Spleen (tissue), 11 donors: Measurements from ENCODE around the gene KIF12. TPM values are rescaled to one million over a fixed set of nuclear protein-coding genes. Genes with fewer than 3 reads are reported as not detected.
A peak's percentile ranks its signal among the peaks of the same experiment; 100 is the strongest.

Source experiments
- DNase-seq: peaks from one replicate; pipeline ENCODE4 v3.0.0-alpha.2; 2020
- H3K27ac ChIP-seq, 8 donors: fragments of 200-600 bp; sonication (generic) in 7 of 8; 1 replicate in 4 of 8; 2 replicates in 4 of 8; pipeline versions ENCODE4 v1.5.0 to v1.8.0; 2016 to 2021; ENCODE audit warnings: inconsistent platforms in 4 of 8, mild to moderate bottlenecking in 4 of 8, moderate library complexity in 1 of 8
- H3K27me3 ChIP-seq, 7 donors: fragments of 200-600 bp; sonication (generic) in 6 of 7; replicated peaks in 1 of 7; 1 replicate in 4 of 7; 2 replicates in 3 of 7; pipeline versions ENCODE4 v1.5.0 to v1.8.0; 2016 to 2021; ENCODE audit warnings: inconsistent platforms in 3 of 7, mild to moderate bottlenecking in 1 of 7
- H3K36me3 ChIP-seq, 6 donors: fragments of 200-600 bp; sonication (generic) in 5 of 6; 1 replicate in 4 of 6; 2 replicates in 2 of 6; pipeline versions ENCODE4 v1.5.0 to v1.8.0; 2016 to 2021; ENCODE audit warnings: inconsistent platforms in 2 of 6
- H3K4me1 ChIP-seq, 6 donors: fragments of 200-600 bp; sonication (generic) in 5 of 6; 1 replicate in 3 of 6; 2 replicates in 3 of 6; pipeline versions ENCODE4 v1.5.0 to v1.8.0; 2016 to 2021; ENCODE audit warnings: inconsistent platforms in 3 of 6
- H3K4me3 ChIP-seq, 8 donors: fragments of 200-600 bp; sonication (generic) in 7 of 8; 1 replicate in 4 of 8; 2 replicates in 4 of 8; pipeline versions ENCODE4 v1.5.0 to v1.8.0; 2016 to 2021; ENCODE audit warnings: inconsistent platforms in 4 of 8, mild to moderate bottlenecking in 4 of 8, moderate library complexity in 2 of 8
- H3K9me3 ChIP-seq, 8 donors: fragments of 200-600 bp; sonication (generic) in 7 of 8; 1 replicate in 4 of 8; 2 replicates in 4 of 8; pipeline versions ENCODE4 v1.5.0 to v1.8.0; 2016 to 2021; ENCODE audit warnings: inconsistent platforms in 4 of 8
- POLR2A ChIP-seq, 3 donors: fragments of 450-650 bp; IDR thresholded peaks; one replicate each; pipeline ENCODE4 v1.5.1; 2017; ENCODE audit warnings: antibody characterized with exemption in 3 of 3, mild to moderate bottlenecking in 1 of 3
- POLR2AphosphoS5 ChIP-seq, 3 donors: sonication (generic); formaldehyde crosslinking; IDR thresholded peaks; one replicate each; pipeline ENCODE4 v1.5.1; 2017; ENCODE audit warnings: antibody characterized with exemption in 3 of 3
- WGBS, 5 donors: extraction: QIAGEN DNeasy Blood & Tissue Kit in 3 of 5; methylation state at CpG; one replicate each; pipeline versions ENCODE4 v1.1.5 to v1.1.7; 2013 to 2018; 5-methylcytosine and 5-hydroxymethylcytosine counted together
- intact Hi-C: fragments of 100-400 bp; cut with DNase I; formaldehyde crosslinking; loops from one replicate; pipeline ENCODE4 v1.15.0; 2023; ENCODE audit warnings: low total_unique reads
- polyA plus RNA-seq, 3 donors: library from polyadenylated mRNA; stranded (reverse); fragments of 200-250 nt; gene quantifications; one replicate each; pipeline ENCODE4 v1.2.1, GENCODE V29; 2013
- total RNA-seq, 7 donors: library from RNA; depleted of rRNA in 3 of 7; stranded (reverse); fragments of >200 nt in 3 of 7; fragmentation: NEBNext Ultra II Directional in 4 of 7; extraction: Animal tissue kit (Norgen Biotek cat#: 25700) in 4 of 7; gene quantifications; one replicate each; pipeline versions ENCODE4 v1.1.0 to v1.2.1, GENCODE V29; 2016 to 2021
- TF ChIP-seq, protein P1 (sequence below), 11 experiments: fragments of 200-600 bp in 7 of 11; fragments of 450-650 bp in 4 of 11; sonication (generic) in 4 of 11; IDR thresholded peaks in 8 of 11; conservative IDR thresholded peaks in 3 of 11; 1 replicate in 7 of 11; 2 replicates in 4 of 11; pipeline versions ENCODE4 v1.4.0 to v1.8.0; 2016 to 2021; ENCODE audit warnings: antibody characterized with exemption in 11 of 11, inconsistent platforms in 4 of 11, mild to moderate bottlenecking in 1 of 11
- donor health status: healthy with polysubstance abuse.
- donor health status: DM: no; HTN: no; CAD: no; lungs with moderate emphysema.
- donor health status: DM: no; HTN: no; CAD: no.
- donor health status: Bipolar disorder and iron deficiency.
- donor health status: healthy.
- donor health status: DM: no; HTN: no; CAD: no.
- donor health status: DM: yes; HTN: yes; CAD: no.

KIF12 gene
- total and polyA plus RNA-seq, 10 donors = 0.20 to 1.5 (median 0.26) TPM; not detected in 5

DNA sequence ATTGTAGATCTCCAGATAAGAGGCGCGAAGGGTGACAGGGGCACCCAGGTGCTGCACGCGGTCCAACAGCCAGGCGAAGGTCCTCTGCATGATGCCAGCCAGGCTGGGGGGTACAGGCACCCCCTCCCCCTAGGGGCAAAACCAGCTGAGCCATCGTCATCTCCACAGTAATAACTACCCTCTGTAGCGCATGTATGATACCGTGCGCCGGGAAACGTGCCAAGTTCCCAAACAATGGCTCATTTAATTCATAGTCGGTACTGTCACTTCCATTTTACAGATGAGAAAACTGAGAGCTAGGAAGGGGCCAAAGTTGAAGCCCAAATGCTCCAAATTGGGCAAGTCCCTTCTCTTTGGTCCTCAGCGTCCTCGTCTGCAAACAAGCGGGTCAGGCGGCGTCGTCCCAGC lies 1.5 kb downstream of the KIF12 start:
- Histone ChIP-seq H3K27ac (no peak overlapping the region), H3K9me3 (peaks cover 0 to 12% (median 9%) of the 10 kb centered on the region in 8 donors), H3K36me3 (no peaks in the 10 kb centered on the region), H3K4me3 (peak overlapping the region in 7 of 8 donors; percentile 30 to 69 (median 40)), H3K4me1 (peaks cover 0 to 32% (median 16%) of the 10 kb centered on the region in 6 donors), H3K27me3 (peaks cover 0 to 68% (median 21%) of the 10 kb centered on the region in 7 donors)
- TF ChIP-seq, protein P1, sequence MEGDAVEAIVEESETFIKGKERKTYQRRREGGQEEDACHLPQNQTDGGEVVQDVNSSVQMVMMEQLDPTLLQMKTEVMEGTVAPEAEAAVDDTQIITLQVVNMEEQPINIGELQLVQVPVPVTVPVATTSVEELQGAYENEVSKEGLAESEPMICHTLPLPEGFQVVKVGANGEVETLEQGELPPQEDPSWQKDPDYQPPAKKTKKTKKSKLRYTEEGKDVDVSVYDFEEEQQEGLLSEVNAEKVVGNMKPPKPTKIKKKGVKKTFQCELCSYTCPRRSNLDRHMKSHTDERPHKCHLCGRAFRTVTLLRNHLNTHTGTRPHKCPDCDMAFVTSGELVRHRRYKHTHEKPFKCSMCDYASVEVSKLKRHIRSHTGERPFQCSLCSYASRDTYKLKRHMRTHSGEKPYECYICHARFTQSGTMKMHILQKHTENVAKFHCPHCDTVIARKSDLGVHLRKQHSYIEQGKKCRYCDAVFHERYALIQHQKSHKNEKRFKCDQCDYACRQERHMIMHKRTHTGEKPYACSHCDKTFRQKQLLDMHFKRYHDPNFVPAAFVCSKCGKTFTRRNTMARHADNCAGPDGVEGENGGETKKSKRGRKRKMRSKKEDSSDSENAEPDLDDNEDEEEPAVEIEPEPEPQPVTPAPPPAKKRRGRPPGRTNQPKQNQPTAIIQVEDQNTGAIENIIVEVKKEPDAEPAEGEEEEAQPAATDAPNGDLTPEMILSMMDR (IDR thresholded peaks at IDR 0.05 in 8 of 11, conservative IDR thresholded peaks at IDR 0.05 in 3 of 11) = no peak
- TF ChIP-seq POLR2AphosphoS5 (IDR thresholded peaks at IDR 0.05) (no peak), POLR2A (IDR thresholded peaks at IDR 0.05) (no peak)
- 26 to 37% (median 33%) methylated on average over 14 to 18 of the region's 18 CpGs for WGBS, 5 donors
- intact Hi-C loops = no loop called here
- DNase-seq = peak; percentile 50

DNA sequence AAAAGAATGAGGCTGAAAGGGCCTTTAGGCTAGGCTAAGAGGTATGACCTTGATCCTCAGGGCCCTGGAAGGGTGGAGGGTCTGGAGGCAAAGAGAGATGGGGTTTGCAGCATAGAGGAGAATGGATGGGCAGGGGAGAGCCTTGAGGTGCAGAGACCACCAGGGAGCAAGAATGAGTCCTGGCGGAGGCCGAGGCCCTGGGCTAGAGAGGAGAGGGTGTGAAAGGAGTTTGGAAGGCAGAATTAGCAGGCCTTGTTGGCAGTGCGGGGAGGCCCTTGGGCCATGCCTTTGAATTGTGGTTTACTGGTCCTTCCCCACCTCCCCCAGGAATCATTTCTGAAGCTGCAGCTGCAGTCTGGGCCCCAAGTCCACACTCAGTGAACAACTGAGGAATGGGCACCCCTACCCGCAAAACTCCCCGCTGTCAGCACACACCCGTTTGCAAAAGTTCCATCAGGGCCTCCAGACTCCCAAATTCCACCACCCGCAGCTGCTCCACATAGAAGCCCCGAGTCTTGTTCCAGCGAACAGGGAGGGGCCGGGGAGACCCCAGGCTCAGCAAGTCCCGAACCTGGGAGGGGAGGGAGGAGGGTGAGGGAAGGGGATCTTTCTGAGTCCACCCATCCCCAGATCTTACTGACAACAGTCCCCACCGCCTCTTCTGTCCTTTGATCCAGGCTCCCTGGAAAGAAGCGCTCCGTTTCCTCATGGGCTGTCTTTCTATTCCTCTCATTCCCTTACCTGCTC lies 2.1 kb downstream of the KIF12 start:
- DNase-seq = peak; percentile 43
- TF ChIP-seq POLR2A (IDR thresholded peaks at IDR 0.05) (no peak), POLR2AphosphoS5 (IDR thresholded peaks at IDR 0.05) (no peak)
- TF ChIP-seq, protein P1 (IDR thresholded peaks at IDR 0.05 in 8 of 11, conservative IDR thresholded peaks at IDR 0.05 in 3 of 11) = no peak
- peaks cover 0 to 68% (median 21%) of the 10 kb centered on the region in 7 donors for H3K27me3 ChIP-seq
- peaks cover 0 to 32% (median 16%) of the 10 kb centered on the region in 6 donors for H3K4me1 ChIP-seq
- H3K27ac ChIP-seq = no peak overlapping the region
- H3K4me3 ChIP-seq = peak overlapping the region in 1 of 8 donors; percentile 69
- no peaks in the 10 kb centered on the region for H3K36me3 ChIP-seq
- intact Hi-C loops = no loop called here
- H3K9me3 ChIP-seq = peaks cover 0 to 6% (median 3%) of the 10 kb centered on the region in 8 donors
- 66 to 77% (median 73%) methylated on average over 14 of the region's 14 CpGs for WGBS, 5 donors

DNA sequence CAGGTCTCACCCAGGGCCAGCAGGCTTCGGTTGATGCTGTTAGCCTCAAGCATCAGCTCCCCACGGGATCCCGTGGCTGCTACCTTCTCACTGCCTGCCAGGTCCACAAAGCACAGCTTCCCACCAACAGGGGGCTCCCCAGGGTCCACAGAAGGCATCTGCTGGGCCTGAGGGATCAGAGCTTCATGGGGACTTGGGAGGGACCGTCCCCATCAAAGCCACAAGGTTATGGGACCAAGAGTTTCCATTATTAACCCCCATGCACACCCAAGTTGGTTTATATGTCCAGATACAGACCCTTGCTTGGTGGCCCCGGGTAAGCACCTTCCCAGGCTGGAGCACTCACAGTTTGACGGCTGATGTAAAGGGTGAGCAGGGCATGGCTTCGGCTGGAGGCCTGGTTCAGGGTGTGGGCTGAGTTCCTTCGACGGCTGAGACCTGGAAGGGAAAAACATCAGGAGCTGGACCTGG lies 3.0 kb downstream of the KIF12 start:
- peak; percentile 49 for DNase-seq
- intact Hi-C loops = no loop called here
- H3K4me1 ChIP-seq = peaks cover 0 to 32% (median 16%) of the 10 kb centered on the region in 6 donors
- H3K27me3 ChIP-seq = peaks cover 0 to 68% (median 21%) of the 10 kb centered on the region in 7 donors
- H3K9me3 ChIP-seq = no peaks in the 10 kb centered on the region
- no peaks in the 10 kb centered on the region for H3K36me3 ChIP-seq
- no peak overlapping the region for H3K4me3 ChIP-seq
- TF ChIP-seq, protein P1 (IDR thresholded peaks at IDR 0.05 in 8 of 11, conservative IDR thresholded peaks at IDR 0.05 in 3 of 11) = no peak
- TF ChIP-seq POLR2AphosphoS5 (IDR thresholded peaks at IDR 0.05) (no peak), POLR2A (IDR thresholded peaks at IDR 0.05) (no peak)
- no peak overlapping the region for H3K27ac ChIP-seq
- WGBS, 5 donors = 80 to 87% (median 83%) methylated on average over 9 of the region's 9 CpGs

DNA sequence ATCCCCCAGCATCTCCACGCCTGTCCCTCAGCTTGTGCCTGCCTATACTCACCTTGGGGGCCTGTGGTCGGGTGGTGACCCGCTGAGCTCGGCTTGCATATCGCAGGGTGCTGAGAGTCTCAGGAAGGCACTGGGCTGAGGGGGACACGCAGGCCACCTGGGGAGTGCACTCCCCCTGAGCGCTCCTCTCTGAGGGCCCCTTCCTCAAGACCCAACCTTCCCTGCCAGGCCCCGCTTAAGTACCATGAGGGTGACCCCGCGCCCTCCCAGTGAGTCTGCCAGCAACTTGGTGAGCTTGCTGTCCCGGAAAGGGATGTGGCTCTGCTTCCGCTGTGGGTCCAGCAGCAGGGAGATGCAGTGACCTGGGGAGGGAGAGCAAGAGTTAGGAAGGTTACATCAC lies 4.1 kb downstream of the KIF12 start:
- H3K27me3 ChIP-seq = peaks cover 0 to 67% (median 21%) of the 10 kb centered on the region in 7 donors
- H3K4me1 ChIP-seq = peaks cover 0 to 26% (median 14%) of the 10 kb centered on the region in 6 donors
- H3K4me3 ChIP-seq = no peak overlapping the region
- intact Hi-C loops = no loop called here
- no peaks in the 10 kb centered on the region for H3K9me3 ChIP-seq
- no peak for TF ChIP-seq POLR2AphosphoS5 (IDR thresholded peaks at IDR 0.05)
- TF ChIP-seq, protein P1 (IDR thresholded peaks at IDR 0.05 in 8 of 11, conservative IDR thresholded peaks at IDR 0.05 in 3 of 11) = no peak
- TF ChIP-seq POLR2A (IDR thresholded peaks at IDR 0.05) = no peak
- no peak overlapping the region for H3K27ac ChIP-seq
- peak; percentile 66 for DNase-seq
- no peaks in the 10 kb centered on the region for H3K36me3 ChIP-seq
- WGBS, 5 donors = 84 to 94% (median 92%) methylated on average over 6 to 12 of the region's 12 CpGs
